HG03135 (cell line): ENCODE results near the gene SLC27A6.
"Not testable (repeated sequence)": the region's sequence is repeated elsewhere in the genome, so short reads cannot be mapped to it uniquely, and the experiment has no call there.

ENCODE experiments used
- ATAC-seq: cut with Tn5 transposase; IDR thresholded peaks from one replicate; pipeline ENCODE4 v1.9.1; 2021; ENCODE audit warnings: mild to moderate bottlenecking, moderate library complexity; ENCODE audit not compliant: unreplicated experiment

SLC27A6 gene, protein sequence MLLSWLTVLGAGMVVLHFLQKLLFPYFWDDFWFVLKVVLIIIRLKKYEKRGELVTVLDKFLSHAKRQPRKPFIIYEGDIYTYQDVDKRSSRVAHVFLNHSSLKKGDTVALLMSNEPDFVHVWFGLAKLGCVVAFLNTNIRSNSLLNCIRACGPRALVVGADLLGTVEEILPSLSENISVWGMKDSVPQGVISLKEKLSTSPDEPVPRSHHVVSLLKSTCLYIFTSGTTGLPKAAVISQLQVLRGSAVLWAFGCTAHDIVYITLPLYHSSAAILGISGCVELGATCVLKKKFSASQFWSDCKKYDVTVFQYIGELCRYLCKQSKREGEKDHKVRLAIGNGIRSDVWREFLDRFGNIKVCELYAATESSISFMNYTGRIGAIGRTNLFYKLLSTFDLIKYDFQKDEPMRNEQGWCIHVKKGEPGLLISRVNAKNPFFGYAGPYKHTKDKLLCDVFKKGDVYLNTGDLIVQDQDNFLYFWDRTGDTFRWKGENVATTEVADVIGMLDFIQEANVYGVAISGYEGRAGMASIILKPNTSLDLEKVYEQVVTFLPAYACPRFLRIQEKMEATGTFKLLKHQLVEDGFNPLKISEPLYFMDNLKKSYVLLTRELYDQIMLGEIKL

DNA sequence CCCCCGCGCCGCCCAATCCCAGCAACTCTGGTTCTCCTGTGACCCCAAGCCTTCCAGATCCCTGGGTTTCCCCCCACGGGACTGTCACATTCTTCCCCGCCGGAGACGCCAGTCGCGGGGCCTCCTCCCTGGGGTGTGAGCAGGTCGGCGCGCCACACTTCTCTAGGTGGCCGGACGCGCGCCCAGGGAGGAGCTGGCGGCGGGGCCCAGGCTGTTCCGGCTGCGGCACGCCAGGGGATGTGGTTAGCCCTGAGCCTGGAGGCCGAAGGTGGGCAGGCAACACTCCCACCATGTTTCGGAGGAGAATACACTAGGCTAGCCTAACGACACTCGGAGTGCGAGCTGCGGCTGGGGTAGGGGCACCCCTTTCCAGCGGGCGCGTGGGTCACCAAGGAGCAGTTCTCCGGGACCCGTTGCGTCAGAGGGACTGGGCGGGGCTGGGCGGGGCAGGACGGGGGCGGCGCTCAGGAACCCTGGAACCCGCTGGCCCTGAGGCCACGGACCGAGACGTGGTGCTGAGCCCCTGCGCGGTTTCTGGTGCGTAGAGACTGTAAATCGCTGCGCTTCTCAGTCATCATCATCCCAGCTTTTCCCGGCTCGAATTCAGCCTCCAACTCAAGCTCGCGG, at the start of gene SLC27A6:
Gene SLC27A6 (plus strand): TSS at position 478 of the 627 bp plus-strand sequence. CDS start 650 bp downstream, outside the sequence.
- ATAC-seq: no peak

DNA sequence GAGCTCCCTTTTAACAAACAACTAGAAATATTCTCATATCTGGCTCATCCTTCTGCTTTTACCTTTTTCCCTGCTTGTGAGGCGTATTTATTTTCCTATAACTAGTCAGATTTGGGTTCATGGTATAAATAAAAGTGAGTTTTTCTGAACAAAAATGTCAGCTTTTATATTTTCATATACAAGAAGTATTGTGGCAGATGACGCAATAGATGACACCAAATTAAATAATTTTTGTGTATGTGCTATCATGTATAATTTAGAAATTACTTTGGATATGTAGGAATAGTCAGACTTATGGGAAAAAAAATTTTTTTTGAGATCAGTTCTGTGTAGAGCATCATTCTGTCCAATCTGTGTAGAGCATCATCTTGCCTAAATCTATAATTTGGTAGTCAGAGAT, 45.7 kb upstream of the SLC27A6 start:
- ATAC-seq: no peak

DNA sequence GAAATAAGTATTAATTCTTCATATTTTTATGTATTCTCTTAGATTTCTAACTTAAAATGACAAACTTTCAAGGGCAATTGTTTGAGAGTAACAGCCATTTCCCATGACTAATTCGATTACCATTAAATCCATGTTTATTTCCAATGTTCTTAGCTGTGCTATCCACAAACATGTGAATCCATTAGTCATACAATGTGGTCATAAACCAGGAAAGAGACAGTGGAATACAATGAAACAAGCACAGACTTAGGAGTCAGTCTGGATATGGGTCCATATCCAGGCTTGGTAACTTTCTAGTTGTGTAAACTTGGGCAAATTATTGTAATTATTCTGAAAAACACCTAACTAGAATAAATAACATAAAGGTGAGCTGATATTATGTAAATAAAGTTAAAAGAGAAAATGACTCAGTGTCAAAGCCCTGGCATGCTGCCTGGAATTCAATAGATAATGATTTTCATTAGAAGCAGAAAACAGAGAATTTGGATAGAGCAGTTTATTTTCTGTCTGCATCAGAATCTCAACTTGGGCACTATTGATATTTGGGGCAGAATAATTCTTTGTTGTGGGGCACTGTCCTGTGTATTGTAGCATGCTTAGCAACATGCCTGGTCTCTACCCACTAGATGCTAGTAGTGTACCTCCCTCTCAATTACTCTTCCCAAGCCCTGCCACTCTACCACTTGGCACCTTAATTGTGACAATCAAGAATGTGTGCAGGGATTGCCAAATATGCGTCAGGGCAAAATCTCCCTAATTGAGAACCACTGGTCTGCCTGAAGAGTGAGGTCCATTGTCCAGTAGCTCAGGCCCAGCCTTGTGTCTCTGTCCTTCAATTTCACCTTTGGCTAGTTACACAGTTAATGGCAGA, 44.7 kb upstream of the SLC27A6 start:
- no peak for ATAC-seq

DNA sequence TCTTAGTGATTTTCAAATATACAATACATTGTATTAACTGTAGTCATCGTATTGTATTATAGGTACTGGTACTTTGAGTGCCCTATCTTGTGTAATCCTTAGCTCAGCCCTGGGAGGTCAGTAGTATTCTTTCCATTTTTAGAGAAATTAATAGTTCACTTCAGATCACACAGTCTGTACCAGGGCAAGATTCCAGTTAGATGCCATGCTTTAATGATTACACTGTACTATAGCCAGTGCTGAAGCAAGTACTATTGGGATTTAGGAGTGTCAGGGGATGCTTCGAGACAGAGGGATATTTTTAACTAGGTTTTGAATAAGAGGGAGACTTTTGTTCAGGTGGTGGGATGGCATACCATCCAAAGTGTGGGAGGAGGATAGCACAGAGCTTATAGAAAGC, 41.0 kb upstream of the SLC27A6 start:
- no peak for ATAC-seq

DNA sequence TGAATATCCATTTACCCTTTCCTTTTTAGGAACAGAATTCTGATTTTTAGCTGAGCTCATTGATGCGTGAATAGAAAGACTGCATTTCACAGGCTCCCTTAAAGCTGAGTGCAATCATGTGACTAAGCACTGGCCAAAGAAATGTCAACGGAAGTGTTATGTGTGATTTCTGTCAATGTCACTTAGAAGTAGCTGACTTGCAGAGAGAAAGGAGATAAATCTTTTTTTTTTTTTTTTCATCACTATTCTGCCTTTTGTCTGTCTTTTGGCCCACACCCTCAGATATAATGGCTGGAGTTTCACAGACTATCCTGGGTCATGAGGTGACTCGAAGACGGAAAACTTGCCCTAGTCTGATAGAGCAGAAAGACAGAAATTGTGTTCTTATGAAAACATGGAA, 39.3 kb upstream of the SLC27A6 start:
- no peak for ATAC-seq

DNA sequence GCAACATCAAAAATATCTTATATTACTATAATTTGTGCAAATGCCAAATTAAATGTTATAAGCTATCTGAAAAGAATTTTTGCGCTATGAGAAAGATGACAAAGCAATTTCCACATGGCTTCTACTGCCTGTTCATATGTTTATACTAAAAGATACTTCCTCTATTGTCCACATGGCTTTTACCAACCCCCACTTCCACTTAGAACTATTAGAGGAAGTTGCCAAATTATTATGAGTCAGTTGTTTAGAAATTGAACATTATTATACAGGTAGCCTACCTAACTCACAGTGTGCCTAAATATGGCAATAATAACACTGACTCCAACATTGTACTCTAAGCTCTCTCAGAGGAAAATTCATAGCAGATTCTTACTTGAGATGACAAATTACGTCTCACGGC, 37.6 kb upstream of the SLC27A6 start:
- ATAC-seq: no peak

DNA sequence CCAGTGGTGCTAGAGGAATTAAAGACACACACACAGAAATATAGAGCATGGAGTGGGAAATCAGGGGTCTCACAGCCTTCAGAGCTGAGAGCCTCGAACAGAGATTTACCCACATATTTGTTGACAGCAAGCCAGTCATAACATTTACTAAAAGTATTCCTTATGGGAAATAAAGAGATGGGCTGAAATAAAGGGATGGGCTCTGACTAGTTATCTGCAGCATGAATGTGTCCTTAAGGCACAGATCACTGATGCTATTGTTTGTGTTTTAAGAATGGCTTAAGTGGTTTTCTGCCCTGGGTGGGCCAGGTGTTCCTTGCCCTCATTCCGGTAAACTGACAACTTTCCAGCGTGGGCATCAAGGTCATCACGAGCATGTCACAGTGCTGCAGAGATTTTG, 33.1 kb upstream of the SLC27A6 start:
- not testable (repeated sequence) for ATAC-seq

DNA sequence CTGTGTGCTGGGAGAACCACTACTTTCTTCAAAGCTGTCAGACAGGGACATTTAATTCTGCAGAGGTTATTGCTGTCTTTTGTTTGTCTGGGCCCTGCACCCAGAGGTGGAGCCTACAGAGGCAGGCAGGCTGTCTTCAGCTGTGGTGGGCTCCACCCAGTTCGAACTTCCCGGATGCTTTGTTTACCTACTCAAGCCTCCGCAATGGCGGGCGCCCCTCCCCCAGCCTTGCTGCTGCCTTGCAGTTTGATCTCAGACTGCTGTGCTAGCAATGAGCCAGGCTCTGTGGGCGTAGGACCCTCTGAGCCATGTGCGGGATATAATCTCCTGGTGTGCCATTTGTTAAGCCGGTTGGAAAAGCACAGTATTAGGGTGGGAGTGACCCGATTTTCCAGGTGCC, 22.2 kb upstream of the SLC27A6 start:
- ATAC-seq: not testable (repeated sequence)

DNA sequence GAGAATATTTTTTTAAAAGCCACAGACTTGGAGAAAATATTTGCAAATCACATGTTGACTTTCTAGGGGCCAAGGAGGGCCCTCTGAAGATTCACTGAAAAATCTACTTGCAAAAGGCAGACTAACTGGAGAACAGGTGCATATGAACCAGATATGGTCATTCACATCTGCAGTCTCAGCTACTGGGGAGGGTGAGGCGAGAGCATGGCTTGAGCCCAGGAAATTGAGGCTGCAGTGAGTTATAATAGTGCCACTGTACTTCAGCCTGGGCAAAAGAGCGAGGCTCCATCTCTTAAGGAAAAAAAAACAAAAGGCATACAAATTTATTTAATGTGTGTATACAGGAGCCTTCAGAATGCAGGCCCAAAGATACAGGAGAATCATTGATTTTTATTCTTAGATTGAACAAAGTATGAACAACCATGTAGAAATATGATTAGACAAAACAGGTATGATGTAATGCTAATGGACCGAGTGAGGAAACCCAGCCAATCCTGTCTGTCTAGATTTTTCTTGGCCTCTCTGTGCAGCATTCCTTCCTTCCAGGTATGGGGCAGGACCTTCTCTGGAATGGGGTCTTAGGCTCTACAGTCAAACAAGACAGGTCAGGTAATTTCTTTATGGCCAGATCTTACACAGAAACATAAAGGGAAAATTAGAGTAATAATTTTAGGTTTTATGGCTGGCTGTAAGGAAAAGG, 15.3 kb upstream of the SLC27A6 start:
- ATAC-seq: no peak

DNA sequence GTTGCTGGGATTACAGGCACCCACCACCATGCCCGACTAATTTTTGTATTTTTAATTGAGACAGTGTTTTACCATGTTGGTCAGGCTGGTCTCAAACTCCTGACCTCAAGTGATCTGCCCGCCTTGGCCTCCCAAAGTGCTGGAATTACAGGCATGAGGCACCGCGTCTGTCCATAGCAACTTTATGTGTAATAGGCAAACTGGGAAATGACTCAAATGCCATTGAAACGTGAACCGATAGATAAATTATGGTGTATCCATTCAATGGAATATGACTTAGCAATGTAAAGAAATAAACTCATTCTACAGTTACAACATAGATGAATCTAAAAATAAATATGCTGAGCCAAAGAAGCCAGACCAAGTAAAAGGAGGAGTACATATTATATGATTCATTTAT, 14.0 kb upstream of the SLC27A6 start:
- ATAC-seq: not testable (repeated sequence)

DNA sequence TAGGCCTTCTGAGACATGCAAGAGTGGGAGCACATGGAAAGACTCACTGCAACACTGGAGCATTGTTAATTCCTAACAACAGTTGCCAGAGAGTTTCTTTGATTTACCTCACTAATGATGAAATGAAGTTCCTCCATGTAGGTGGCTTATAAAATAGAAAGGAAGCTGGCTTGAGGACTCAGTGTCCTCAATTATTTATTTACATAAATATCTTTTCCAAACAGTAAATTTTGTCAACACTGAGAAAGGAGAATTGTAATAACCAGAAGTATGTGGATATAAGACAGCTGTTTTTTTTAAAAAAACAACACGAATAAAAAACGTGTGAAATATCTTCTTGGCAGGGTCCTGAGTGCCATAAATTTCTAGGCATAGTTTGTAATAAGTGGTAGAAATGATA, 9.1 kb upstream of the SLC27A6 start:
- ATAC-seq: no peak

DNA sequence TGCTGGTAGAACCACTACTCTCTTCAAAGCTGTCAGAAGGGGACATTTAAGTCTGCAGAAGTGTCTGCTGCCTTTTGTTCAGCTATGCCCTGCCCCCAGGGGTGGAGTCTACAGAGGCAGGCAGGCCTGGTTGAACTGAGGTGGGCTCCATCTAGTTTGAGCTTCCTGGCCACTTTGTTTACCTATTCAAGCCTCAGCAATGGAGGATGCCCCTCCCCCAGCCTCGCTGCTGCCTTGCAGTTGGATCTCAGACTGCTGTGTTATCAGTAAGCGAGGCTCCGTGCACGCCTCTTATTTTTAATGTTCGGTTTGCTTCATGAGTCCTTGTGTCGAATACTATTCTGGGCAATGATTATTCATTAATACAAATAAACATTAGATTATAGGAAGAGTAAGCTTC, 3.1 kb upstream of the SLC27A6 start:
- ATAC-seq: no peak

DNA sequence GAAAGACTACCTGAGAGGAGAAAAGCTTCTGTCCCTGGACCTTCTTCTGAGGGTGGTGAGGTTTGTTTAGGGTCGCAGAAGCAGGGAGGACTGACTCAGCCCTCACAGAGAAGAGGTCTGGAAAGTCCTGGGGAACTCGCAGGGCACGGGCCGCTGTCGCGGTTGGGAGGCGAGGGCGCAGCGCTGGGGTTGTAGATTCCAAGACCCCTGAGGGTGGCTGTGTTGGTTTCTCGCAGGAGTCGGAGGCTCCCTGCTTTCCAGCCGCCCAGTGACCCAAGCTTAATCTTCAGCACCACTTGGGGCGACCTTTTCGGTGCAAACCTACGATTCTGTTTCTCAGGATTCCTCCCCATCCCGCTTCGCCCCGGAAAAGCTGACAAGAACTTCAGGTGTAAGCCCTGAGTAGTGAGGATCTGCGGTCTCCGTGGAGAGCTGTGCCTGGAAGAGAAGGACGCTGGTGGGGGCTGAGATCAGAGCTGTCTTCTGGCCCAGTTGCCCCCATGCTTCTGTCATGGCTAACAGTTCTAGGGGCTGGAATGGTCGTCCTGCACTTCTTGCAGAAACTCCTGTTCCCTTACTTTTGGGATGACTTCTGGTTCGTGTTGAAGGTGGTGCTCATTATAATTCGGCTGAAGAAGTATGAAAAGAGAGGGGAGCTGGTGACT, 482 bp downstream of the SLC27A6 start:
- ATAC-seq: no peak

DNA sequence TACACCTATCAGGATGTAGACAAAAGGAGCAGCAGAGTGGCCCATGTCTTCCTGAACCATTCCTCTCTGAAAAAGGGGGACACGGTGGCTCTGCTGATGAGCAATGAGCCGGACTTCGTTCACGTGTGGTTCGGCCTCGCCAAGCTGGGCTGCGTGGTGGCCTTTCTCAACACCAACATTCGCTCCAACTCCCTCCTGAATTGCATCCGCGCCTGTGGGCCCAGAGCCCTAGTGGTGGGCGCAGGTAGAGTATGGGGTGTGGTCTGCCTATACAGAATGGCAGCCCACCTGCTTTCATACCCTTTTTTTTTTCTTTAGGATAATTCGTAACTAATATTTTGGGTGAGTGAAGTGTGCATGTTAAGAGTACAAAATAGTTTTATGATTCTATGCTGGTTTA, 1.1 kb downstream of the SLC27A6 start:
- no peak for ATAC-seq

DNA sequence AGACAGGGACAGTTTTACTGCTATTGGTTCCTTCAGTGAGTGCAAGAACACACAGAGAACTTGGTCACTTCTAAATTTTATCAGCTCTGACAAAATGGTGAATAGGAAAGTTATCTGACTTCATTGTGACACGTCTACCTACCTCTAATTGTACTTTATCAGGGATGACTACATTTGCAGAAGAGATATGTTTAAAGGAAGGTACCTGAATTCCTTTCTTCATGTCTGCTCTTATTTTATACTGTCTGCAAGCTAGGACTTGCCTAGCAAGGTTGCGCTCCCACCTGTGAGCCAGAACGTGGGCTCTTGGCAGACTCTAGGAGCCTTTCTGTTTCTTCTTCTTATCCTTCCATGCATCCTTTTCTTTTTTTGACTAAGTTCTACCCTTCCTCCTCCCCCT, 1.6 kb downstream of the SLC27A6 start:
- no peak for ATAC-seq

DNA sequence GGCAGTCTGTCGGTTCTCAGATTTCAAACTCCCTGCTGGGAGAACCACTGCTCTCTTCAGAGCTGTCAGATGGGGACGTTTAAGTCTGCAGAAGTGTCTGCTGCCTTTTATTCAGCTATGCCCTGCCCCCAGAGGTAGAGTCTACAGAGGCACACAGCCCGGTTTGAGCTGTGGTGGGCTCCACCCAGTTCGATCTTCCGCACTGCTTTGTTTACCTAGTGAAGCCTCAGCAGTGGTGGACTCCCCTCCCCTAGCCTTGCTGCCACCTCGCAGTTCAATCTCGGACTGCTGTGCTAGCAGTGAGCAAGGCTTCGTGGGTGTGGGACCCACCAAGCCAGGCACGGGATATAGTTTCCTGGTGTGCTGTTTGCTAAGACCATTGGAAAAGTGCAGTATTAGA, 8.0 kb downstream of the SLC27A6 start:
- no peak for ATAC-seq

DNA sequence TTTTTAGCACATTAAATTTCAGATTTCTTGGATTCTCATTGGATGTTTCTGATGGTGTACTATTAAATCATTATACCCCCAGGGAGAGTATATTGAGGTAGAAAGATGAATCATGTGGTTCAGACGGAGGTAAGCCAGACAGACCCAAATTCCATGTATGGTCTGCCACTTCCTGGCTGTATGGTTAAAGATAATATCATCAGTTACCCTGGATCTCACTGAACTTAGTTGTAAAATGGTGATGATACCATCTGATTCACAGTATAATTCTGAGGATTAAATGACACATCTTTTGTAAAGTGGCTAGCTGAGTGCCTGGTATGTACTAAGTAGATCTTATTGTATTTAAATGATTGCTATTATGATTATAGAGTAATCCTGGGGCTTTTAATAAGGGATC, 9.3 kb downstream of the SLC27A6 start:
- no peak for ATAC-seq

DNA sequence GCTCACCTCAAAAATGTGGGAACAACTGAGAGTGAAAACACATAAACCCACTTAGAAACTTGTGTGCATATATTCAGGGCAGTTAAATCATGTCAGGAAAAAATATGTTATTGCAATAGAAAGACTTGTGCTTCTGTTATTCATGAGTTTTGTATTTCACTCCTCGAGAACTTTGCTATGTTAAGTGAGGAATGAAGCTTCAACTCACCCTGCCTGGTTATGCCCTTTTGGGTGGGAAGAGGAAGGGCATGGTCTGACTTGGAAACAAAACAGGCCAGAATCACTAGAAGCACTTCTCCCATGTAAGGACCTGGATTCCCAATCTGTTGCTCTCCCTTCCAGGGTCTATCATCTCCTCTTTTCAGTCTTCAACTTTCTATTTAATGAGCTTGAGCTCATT, 14.5 kb downstream of the SLC27A6 start:
- no peak for ATAC-seq

DNA sequence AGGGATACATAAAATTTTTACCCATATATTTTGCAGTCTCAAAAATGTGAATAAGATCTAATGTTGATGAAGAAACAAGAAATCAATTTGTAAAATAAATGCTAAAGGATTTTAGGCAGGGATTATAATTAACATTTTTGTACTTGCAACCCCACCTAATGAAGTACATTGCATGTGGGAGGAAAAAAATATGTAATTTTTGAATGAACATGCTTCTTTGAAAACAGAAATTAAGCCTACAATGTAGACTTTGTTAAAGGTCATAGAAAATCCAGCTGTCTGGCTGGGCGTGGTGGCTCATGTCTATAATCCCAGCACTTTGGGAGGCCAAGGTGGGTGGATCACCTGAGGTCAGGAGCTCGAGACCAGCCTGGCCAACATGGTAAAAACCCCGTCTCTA, 15.6 kb downstream of the SLC27A6 start:
- no peak for ATAC-seq

DNA sequence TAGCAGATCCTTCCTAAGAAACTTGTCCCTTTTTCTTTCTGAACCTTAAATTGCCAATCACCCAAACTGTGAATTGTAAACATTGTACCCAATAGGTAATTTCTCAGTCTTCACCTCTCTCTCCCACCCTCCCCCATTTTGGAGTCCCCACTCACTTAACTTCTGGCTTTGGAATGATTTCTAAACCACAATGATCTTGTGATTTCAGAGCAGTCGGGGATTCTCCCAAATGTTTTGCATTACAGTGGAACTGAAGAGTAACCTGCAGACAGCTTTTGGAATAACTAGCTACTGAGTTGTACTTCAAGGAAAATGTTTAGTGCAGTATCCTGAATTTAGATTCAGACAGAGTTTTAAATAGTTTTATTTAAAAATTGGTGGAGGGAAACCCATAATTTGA, 19.2 kb downstream of the SLC27A6 start:
- ATAC-seq: no peak
